Astrocyte of the spinal cord (primary cell): Measurements from ENCODE around the gene SET.

Experiments
- DNase-seq: peaks from one replicate; pipeline ENCODE4 v3.0.0; 2011; ENCODE audit warnings: low read depth, low spot score
- H3K4me3 ChIP-seq: 2 replicates; pipeline ENCODE4 v1.5.1; 2011; ENCODE audit warnings: low read depth, mild to moderate bottlenecking, low read length, moderate library complexity
- in situ Hi-C: cut with HindIII; loops from 2 replicates; pipeline ENCODE4 v1.10.0; 2017; ENCODE audit warnings: low sequenced_read_pairs
- TF ChIP-seq, protein P1 (sequence below): IDR thresholded peaks from 2 replicates; pipeline ENCODE4 v1.5.1; 2012; ENCODE audit warnings: low read depth, mild to moderate bottlenecking, low read length, inconsistent platforms

SET gene

GRCh38 chr9:128675382-128675781, 13.6 kb upstream of the SET start:
- H3K4me3 ChIP-seq: no peak overlapping the region
- no peak for DNase-seq
- TF ChIP-seq, protein P1, sequence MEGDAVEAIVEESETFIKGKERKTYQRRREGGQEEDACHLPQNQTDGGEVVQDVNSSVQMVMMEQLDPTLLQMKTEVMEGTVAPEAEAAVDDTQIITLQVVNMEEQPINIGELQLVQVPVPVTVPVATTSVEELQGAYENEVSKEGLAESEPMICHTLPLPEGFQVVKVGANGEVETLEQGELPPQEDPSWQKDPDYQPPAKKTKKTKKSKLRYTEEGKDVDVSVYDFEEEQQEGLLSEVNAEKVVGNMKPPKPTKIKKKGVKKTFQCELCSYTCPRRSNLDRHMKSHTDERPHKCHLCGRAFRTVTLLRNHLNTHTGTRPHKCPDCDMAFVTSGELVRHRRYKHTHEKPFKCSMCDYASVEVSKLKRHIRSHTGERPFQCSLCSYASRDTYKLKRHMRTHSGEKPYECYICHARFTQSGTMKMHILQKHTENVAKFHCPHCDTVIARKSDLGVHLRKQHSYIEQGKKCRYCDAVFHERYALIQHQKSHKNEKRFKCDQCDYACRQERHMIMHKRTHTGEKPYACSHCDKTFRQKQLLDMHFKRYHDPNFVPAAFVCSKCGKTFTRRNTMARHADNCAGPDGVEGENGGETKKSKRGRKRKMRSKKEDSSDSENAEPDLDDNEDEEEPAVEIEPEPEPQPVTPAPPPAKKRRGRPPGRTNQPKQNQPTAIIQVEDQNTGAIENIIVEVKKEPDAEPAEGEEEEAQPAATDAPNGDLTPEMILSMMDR: no peak
- in situ Hi-C loops: no loop called here

DNA sequence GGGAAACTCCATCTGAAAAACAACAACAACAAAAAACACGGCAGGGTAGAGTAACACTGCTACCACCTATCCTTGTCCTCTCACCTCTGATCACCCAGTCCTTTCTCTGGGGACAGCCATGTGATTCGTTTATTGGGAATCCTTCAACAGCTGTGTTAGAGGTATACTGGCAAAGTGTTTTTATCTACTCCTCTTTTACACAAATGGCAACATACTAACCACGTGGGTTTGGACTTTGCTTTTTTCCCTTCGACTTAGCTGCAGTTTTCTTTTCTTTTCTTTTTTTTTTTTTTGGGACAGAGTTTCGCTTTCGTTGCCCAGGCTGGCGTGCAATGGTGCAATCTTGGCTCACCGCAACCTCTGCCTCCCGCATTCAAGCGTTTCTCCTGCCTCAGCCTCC, 11.2 kb upstream of the SET start:
- TF ChIP-seq, protein P1: no peak
- in situ Hi-C loops: no loop called here
- DNase-seq: no peak
- H3K4me3 ChIP-seq: no peak overlapping the region

GRCh38 chr9:128683340-128684064, 5.5 kb upstream of the SET start:
- H3K4me3 ChIP-seq: peak overlapping the region; percentile 67
- DNase-seq: peak; percentile 22
- in situ Hi-C loops: no loop called here
- TF ChIP-seq, protein P1: no peak

- in situ Hi-C loops: no loop called here
- TF ChIP-seq, protein P1: no peak
- no peak for DNase-seq
- peak overlapping the region; percentile 67 for H3K4me3 ChIP-seq
Observed at GRCh38 chr9:128684065-128684324, 5.0 kb upstream of the SET start.

GRCh38 chr9:128684325-128685199, 4.5 kb upstream of the SET start:
- peak; percentile 60 for DNase-seq
- in situ Hi-C loops: no loop called here
- TF ChIP-seq, protein P1: no peak
- peak overlapping the region; percentile 67 for H3K4me3 ChIP-seq

DNA sequence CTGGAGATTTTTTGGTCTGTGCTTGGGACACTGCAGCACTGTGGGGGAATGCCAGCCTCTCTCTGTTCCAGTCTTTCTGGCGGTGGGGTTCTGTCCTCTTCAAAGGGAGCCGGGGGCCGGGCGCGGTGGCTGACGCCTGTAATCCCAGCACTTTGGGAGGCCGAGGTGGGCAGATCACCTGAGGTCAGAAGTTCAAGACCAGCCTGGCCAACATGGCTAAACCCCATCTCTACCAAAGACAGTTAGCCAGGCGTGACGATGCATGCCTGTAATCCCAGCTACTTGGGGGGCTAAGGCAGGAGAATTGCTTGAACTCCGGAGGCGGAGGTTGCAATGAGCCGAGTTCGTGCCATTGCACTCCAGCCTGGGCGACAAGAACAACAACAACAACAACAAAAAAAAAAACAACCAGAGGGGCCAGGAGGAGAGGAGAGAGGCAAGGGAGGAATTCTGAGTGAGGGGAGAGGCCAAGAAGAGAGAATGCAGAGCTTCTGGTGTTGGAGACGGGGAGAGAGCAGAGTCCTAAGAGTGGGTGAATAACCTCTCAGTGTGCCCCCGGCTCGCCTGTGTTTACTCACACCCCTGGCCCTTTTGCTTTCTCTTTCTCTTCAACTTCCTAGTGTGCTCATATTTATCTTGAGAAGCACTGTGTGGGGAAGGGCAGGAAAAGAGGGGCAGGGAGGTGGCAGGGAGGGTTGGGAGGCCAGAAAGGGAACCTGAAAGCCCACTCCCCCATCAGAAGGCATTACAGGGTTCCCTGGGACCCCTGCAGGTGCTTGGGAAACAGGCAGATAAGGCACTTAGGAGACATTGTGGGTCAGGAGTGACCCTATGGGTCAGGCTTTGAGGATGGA, 3.2 kb upstream of the SET start:
- no peak for DNase-seq
- TF ChIP-seq, protein P1: no peak
- in situ Hi-C loops: no loop called here
- H3K4me3 ChIP-seq: no peak overlapping the region
